Keratinocyte (primary cell): ENCODE measurements around the gene FUZ. TPM values are rescaled to one million over a fixed set of nuclear protein-coding genes. Genes with fewer than 3 reads are reported as not detected.

Experiments
- DNase-seq: peaks from one replicate; pipeline ENCODE4 v3.0.0-alpha.2; 2011; ENCODE audit warnings: low read depth, missing footprints, low spot score
- FAIRE-seq: peaks from 2 replicates; lab custom pipeline; 2011; peaks lifted over from hg19 to GRCh38; lab: Jason Lieb, UNC
- H2AFZ ChIP-seq: 2 replicates; pipeline ENCODE4 v1.6.0; 2012; ENCODE audit warnings: low read length, control low read depth, inconsistent platforms; ENCODE audit not compliant: control insufficient read depth
- H3K27ac ChIP-seq: 2 replicates; pipeline ENCODE4 v1.5.1; 2011; ENCODE audit warnings: low read length; ENCODE audit not compliant: control insufficient read depth, insufficient read depth
- H3K27me3 ChIP-seq: 3 replicates; pipeline ENCODE4 v1.6.0; 2011; ENCODE audit warnings: low read length; ENCODE audit not compliant: control insufficient read depth, insufficient read depth; ENCODE audit errors: extremely low read depth
- H3K36me3 ChIP-seq, 2 experiments: 2 replicates in 1 of 2; 3 replicates in 1 of 2; pipeline ENCODE4 v1.5.1; 2011; ENCODE audit warnings: low read length in 2 of 2, mild to moderate bottlenecking in 1 of 2; ENCODE audit not compliant: control insufficient read depth in 2 of 2, insufficient read depth in 2 of 2; ENCODE audit errors: extremely low read depth in 1 of 2
- H3K4me1 ChIP-seq: 3 replicates; pipeline ENCODE4 v1.5.1; 2011; ENCODE audit warnings: low read length; ENCODE audit not compliant: control insufficient read depth, insufficient read depth; ENCODE audit errors: extremely low read depth
- H3K4me2 ChIP-seq: 3 replicates; pipeline ENCODE4 v1.6.0; 2011; ENCODE audit warnings: low read depth, low read length; ENCODE audit not compliant: control insufficient read depth, insufficient read depth; ENCODE audit errors: extremely low read depth
- H3K4me3 ChIP-seq, 3 experiments: fragments of 200-600 bp in 1 of 3; sonication (generic) in 1 of 3; 2 replicates in 2 of 3; 3 replicates in 1 of 3; pipeline ENCODE4 v1.5.1; 2011 to 2016; ENCODE audit warnings: low read length in 3 of 3, mild to moderate bottlenecking in 3 of 3, control low read depth in 2 of 3, inconsistent platforms in 1 of 3, low read depth in 1 of 3, mixed read lengths in 1 of 3, mixed run types in 1 of 3, moderate library complexity in 1 of 3; ENCODE audit not compliant: control insufficient read depth in 2 of 3, insufficient read depth in 2 of 3; ENCODE audit errors: extremely low read depth in 1 of 3
- H3K79me2 ChIP-seq: 2 replicates; pipeline ENCODE4 v1.6.0; 2012; ENCODE audit warnings: low read length; ENCODE audit not compliant: control insufficient read depth, insufficient read depth
- H3K9ac ChIP-seq: 3 replicates; pipeline ENCODE4 v1.6.0; 2011; ENCODE audit warnings: low read length; ENCODE audit not compliant: control insufficient read depth, insufficient read depth; ENCODE audit errors: extremely low read depth
- H3K9me1 ChIP-seq: 3 replicates; pipeline ENCODE4 v1.6.0; 2011; ENCODE audit warnings: low read length; ENCODE audit not compliant: control insufficient read depth, insufficient read depth; ENCODE audit errors: extremely low read depth
- H3K9me3 ChIP-seq: 2 replicates; pipeline ENCODE4 v1.5.1; 2012; ENCODE audit warnings: low read depth, low read length; ENCODE audit not compliant: control insufficient read depth
- H4K20me1 ChIP-seq: 3 replicates; pipeline ENCODE4 v1.6.0; 2011; ENCODE audit warnings: low read length; ENCODE audit not compliant: control insufficient read depth, insufficient read depth; ENCODE audit errors: extremely low read depth
- CTCF ChIP-seq, 3 experiments: IDR thresholded peaks in 1 of 3; conservative IDR thresholded peaks in 1 of 3; optimal IDR thresholded peaks in 1 of 3; 2 replicates in 2 of 3; 3 replicates in 1 of 3; pipeline versions ENCODE3 to v1.5.1; 2011; ENCODE audit warnings: low read length in 3 of 3, mild to moderate bottlenecking in 3 of 3, moderate library complexity in 2 of 3, control low read depth in 1 of 3, inconsistent platforms in 1 of 3; ENCODE audit not compliant: insufficient read depth in 2 of 3; ENCODE audit errors: extremely low read depth in 1 of 3
- EZH2 ChIP-seq: IDR thresholded peaks from one replicate; pipeline ENCODE4 v1.6.1; 2012; ENCODE audit warnings: inconsistent platforms, mild to moderate bottlenecking, low read length, moderate library complexity
- dilution Hi-C: fragments of 300-500 bp; cut with MboI; formaldehyde crosslinking; loops from one replicate; pipeline ENCODE4 v1.7.0; 2020; ENCODE audit warnings: low sequenced_read_pairs; ENCODE audit not compliant: extremely low pct_ligation_motif_present
- polyA plus RNA-seq, 5 experiments: library from polyadenylated mRNA; depleted of rRNA in 3 of 5; stranded (reverse) in 3 of 5; stranded (forward) in 1 of 5; unstranded in 1 of 5; fragments of >200 nt; gene quantifications; 1 replicate in 1 of 5; 2 replicates in 3 of 5; 3 replicates in 1 of 5; pipeline versions ENCODE4 v1.2.1 to v1.2.3, GENCODE V29; 2011 to 2012; ENCODE audit warnings: missing spikeins in 2 of 5, low read depth in 1 of 5, low replicate concordance in 1 of 5

The FUZ gene
- polyA plus RNA-seq, 1 donor (not counting 4 experiments of a cell fraction or from before 2014, with no cell fraction given): 3.7 TPM

GRCh38 chr19:49771674-49772139, 41.4 kb downstream of the FUZ start:
- no peaks in the 10 kb centered on the region for H3K9me3 ChIP-seq
- H3K36me3 ChIP-seq: peaks cover 5 to 10% of the 10 kb centered on the region in 2 experiments
- no peaks in the 10 kb centered on the region for H3K27me3 ChIP-seq
- H3K4me1 ChIP-seq: peaks cover 18% of the 10 kb centered on the region
- no peak overlapping the region for H3K4me2 ChIP-seq
- dilution Hi-C loops: no loop called here
- no peak for FAIRE-seq
- TF ChIP-seq EZH2 (no peak), CTCF (optimal IDR thresholded peaks at IDR 0.05 in 1 of 3, IDR thresholded peaks at IDR 0.05 in 1 of 3, conservative IDR thresholded peaks at IDR 0.05 in 1 of 3; ENCODE audit: extremely low read depth in 1 of 3, insufficient read depth in 2 of 3, low read length in 3 of 3) (no peak)
- no peak for DNase-seq
- H4K20me1 ChIP-seq: peaks cover 9% of the 10 kb centered on the region
- no peak overlapping the region for H2AFZ ChIP-seq
- H3K9me1 ChIP-seq: peaks cover 6% of the 10 kb centered on the region
- H3K9ac ChIP-seq: no peak overlapping the region
- peaks cover 71% of the 10 kb centered on the region for H3K79me2 ChIP-seq
- H3K4me3 ChIP-seq: no peak overlapping the region
- H3K27ac ChIP-seq: no peak overlapping the region

- no peak for FAIRE-seq
- no peaks in the 10 kb centered on the region for H3K9me3 ChIP-seq
- H3K4me1 ChIP-seq: peaks cover 23% of the 10 kb centered on the region
- H3K9ac ChIP-seq: no peak overlapping the region
- H3K9me1 ChIP-seq: peaks cover 6% of the 10 kb centered on the region
- H3K4me3 ChIP-seq: no peak overlapping the region
- H4K20me1 ChIP-seq: peaks cover 4% of the 10 kb centered on the region
- dilution Hi-C loops: no loop called here
- H3K79me2 ChIP-seq: peaks cover 61% of the 10 kb centered on the region
- no peak overlapping the region for H3K4me2 ChIP-seq
- peaks cover 3 to 6% of the 10 kb centered on the region in 2 experiments for H3K36me3 ChIP-seq
- no peak overlapping the region for H3K27ac ChIP-seq
- H3K27me3 ChIP-seq: no peaks in the 10 kb centered on the region
- no peak for DNase-seq
- no peak overlapping the region for H2AFZ ChIP-seq
- no peak for TF ChIP-seq EZH2
- no peak for TF ChIP-seq CTCF (optimal IDR thresholded peaks at IDR 0.05 in 1 of 3, IDR thresholded peaks at IDR 0.05 in 1 of 3, conservative IDR thresholded peaks at IDR 0.05 in 1 of 3; ENCODE audit: extremely low read depth in 1 of 3, insufficient read depth in 2 of 3, low read length in 3 of 3)
These were observed 42.6 kb downstream of the FUZ start for GRCh38 chr19:49770529-49770928.
